Muscle layer of duodenum (tissue), 2 donors: ENCODE results near the gene PRDM2.

Source experiments
- H3K27ac ChIP-seq: one replicate; pipeline ENCODE4 v1.7.0; 2013; ENCODE audit warnings: mild to moderate bottlenecking, low read length
- H3K27me3 ChIP-seq: one replicate; pipeline ENCODE4 v1.7.0; 2013; ENCODE audit warnings: low read depth, mild to moderate bottlenecking, control low read depth, low read length
- H3K36me3 ChIP-seq, 2 donors: one replicate each; pipeline ENCODE4 v1.7.0; 2013; ENCODE audit warnings: low read length in 2 of 2, control low read depth in 1 of 2, mild to moderate bottlenecking in 1 of 2; ENCODE audit not compliant: insufficient read depth in 2 of 2, control insufficient read depth in 1 of 2
- H3K4me1 ChIP-seq, 2 donors: one replicate each; pipeline ENCODE4 v1.7.0; 2013; ENCODE audit warnings: low read length in 2 of 2, mild to moderate bottlenecking in 2 of 2, control low read depth in 1 of 2, moderate library complexity in 1 of 2; ENCODE audit not compliant: insufficient read depth in 2 of 2, control insufficient read depth in 1 of 2
- H3K4me3 ChIP-seq, 2 donors: one replicate each; pipeline ENCODE4 v1.7.0; 2013; ENCODE audit warnings: low read length in 2 of 2, low read depth in 1 of 2, mild to moderate bottlenecking in 1 of 2
- H3K9me3 ChIP-seq, 2 donors: one replicate each; pipeline ENCODE4 v1.7.0; 2013; ENCODE audit warnings: low read length in 2 of 2, control low read depth in 1 of 2, mild to moderate bottlenecking in 1 of 2; ENCODE audit not compliant: control insufficient read depth in 1 of 2
- donor health status: healthy.

Gene PRDM2

GRCh38 chr1:13760340-13760739 is 60.4 kb downstream of the PRDM2 start:
- Histone ChIP-seq H3K9me3 (no peaks in the 10 kb centered on the region), H3K27ac (no peak overlapping the region), H3K4me1 (peaks cover 3 to 35% of the 10 kb centered on the region in 2 donors)

DNA sequence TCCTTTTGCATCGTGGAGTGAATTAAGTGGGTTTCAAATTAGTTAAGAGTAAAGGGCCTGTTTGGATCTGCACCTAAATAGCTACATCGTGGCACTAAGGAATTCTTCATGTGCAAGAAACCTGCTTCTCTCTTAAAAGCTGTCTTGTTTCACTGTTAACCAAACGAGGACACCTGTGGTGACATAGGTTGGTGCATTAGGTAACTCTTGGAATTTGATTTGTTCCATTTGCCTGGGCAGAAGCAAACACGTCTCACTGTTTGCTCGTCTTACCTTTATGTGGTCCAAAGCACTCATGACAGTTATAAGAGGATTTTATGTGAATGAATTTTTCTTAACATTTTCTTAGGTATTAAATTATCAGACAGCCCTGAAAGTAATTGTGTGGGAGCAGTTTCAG is 60.9 kb downstream of the PRDM2 start:
- Histone ChIP-seq H3K4me1 (peaks cover 3 to 35% of the 10 kb centered on the region in 2 donors), H3K4me3 (no peak overlapping the region), H3K36me3 (no peaks in the 10 kb centered on the region), H3K27me3 (no peaks in the 10 kb centered on the region), H3K9me3 (no peaks in the 10 kb centered on the region), H3K27ac (no peak overlapping the region)

More at GRCh38 chr1:13760340-13760739, 60.4 kb downstream of the PRDM2 start:
- Histone ChIP-seq H3K4me3 (no peak overlapping the region), H3K36me3 (no peaks in the 10 kb centered on the region), H3K27me3 (no peaks in the 10 kb centered on the region)

GRCh38 chr1:13761883-13762282 is 61.9 kb downstream of the PRDM2 start:
- Histone ChIP-seq H3K36me3 (no peaks in the 10 kb centered on the region), H3K4me3 (no peak overlapping the region), H3K27ac (no peak overlapping the region), H3K27me3 (no peaks in the 10 kb centered on the region), H3K4me1 (peaks cover 3 to 26% of the 10 kb centered on the region in 2 donors), H3K9me3 (no peaks in the 10 kb centered on the region)

DNA sequence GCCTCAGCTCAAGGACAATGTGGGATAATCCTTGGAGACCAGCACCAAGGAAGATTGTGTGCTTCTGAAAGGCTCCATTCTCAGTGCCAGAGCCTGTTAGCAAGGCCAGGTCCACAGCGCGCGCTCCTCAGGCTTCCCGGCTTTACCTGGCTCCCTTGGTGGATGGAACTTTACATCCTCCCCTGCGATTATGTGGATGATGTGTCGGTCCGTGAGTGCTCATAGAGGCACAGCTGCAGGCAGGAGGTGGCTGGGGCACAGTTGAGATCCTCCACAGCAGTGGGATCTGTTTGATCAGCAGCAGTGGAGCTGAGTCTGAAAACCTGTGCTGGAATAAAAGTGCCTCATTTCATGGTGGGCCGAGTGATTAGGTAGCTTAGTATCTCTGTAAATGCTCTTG is 62.7 kb downstream of the PRDM2 start:
- Histone ChIP-seq H3K27ac (no peak overlapping the region), H3K9me3 (no peaks in the 10 kb centered on the region), H3K4me1 (peaks cover 3 to 19% of the 10 kb centered on the region in 2 donors), H3K36me3 (no peaks in the 10 kb centered on the region), H3K27me3 (no peaks in the 10 kb centered on the region), H3K4me3 (no peak overlapping the region)

DNA sequence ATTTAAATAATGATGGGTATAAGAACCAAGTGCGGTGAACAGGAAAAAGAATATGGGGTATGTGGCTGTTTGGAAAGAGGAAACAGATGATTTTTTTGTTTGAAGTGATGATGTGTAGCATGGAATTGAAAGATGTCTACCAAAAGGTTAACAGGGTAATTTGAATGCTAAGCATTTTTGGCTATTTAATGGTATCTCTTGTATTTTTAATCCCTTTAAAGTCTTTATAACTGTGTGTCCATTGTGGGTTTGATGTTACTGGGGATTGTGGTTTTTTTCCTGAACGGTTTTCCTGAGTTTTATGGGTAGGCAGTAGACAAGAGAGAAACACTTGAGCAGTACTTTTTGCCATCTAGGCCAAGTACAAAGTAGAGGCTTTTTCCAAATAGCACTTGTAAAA is 63.2 kb downstream of the PRDM2 start:
- no peak overlapping the region for H3K4me3 ChIP-seq
- H3K27ac ChIP-seq, result no peak overlapping the region
- H3K4me1 ChIP-seq, result peaks cover 3 to 18% of the 10 kb centered on the region in 2 donors
- H3K27me3 ChIP-seq, result no peaks in the 10 kb centered on the region
- no peaks in the 10 kb centered on the region for H3K36me3 ChIP-seq
- no peaks in the 10 kb centered on the region for H3K9me3 ChIP-seq

DNA sequence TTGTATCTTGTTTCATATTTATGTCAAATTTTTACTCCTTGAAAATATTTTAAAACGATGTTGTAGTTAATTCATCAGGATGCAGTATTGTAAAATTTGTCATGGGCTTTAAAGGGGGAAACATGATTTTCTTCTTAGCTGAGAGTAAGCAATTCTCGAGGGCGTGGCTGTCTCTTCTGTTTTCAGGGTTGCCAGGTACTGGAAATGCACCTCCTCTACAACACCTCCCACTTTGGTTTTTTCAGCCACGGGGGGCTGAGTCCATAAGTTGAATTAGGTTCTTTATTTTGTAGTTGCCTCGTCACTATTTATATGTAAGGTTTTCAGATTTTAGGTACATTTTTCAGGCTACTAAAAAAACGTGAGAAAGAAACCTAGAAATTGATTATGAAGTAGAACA is 64.0 kb downstream of the PRDM2 start:
- Histone ChIP-seq H3K4me1 (peaks cover 3 to 18% of the 10 kb centered on the region in 2 donors), H3K27ac (no peak overlapping the region), H3K9me3 (no peaks in the 10 kb centered on the region)

GRCh38 chr1:13764588-13765332 is 64.8 kb downstream of the PRDM2 start:
- H3K9me3 ChIP-seq, result no peaks in the 10 kb centered on the region
- H3K27ac ChIP-seq, result no peak overlapping the region
- H3K27me3 ChIP-seq, result no peaks in the 10 kb centered on the region
- H3K4me3 ChIP-seq, result no peak overlapping the region
- H3K36me3 ChIP-seq, result no peaks in the 10 kb centered on the region
- peaks cover 3 to 18% of the 10 kb centered on the region in 2 donors for H3K4me1 ChIP-seq

More for the DNA sequence above, 64.0 kb downstream of the PRDM2 start:
- no peaks in the 10 kb centered on the region for H3K27me3 ChIP-seq
- no peak overlapping the region for H3K4me3 ChIP-seq
- H3K36me3 ChIP-seq, result no peaks in the 10 kb centered on the region

DNA sequence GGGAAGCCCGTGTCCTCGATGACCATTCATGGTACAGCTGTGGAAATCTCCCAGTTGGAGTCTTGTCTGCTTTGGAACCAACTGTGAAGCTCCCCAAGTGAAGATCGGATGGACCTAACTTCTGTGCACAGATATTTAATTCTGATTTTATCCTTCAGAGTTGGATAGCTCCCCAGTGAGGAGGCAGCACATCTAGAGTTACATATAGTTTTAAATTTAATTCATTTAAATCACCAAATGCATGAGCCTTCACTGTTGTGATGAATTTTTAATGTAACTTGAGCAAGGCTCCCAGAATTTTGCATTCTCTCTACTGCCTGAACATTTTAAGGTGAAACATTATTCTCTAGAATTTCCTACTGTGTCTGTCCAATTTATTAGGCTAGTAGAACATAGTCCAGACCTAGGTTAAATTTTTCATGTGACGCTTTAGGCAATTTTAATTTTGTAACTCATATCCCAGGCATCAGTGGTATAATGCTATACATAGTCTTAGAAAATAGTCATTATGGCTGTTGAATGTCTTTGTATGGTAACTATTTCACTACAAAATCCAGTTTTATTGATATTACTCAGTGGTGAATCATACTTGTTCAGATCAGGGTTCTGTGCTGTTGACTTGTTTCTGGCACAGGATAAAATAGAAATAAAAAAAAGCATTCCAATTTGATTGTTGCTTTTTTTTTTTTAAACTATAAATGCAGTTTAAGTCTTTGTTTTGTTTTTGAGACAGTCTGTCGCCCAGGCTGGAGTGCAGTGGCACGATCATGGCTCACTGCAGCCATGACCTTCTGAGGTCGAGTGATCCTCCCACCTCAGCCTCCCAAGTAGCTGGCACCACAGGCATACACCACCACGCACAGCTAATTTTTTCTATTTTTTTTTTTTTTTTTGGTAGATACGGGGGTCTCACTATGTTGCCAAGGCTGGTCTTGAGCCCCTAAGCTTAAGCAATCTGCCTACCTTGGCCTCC is 66.9 kb downstream of the PRDM2 start:
- no peaks in the 10 kb centered on the region for H3K9me3 ChIP-seq
- no peaks in the 10 kb centered on the region for H3K27me3 ChIP-seq
- no peak overlapping the region for H3K4me3 ChIP-seq
- H3K36me3 ChIP-seq, result no peaks in the 10 kb centered on the region
- H3K4me1 ChIP-seq, result peaks cover 3 to 18% of the 10 kb centered on the region in 2 donors
- H3K27ac ChIP-seq, result no peak overlapping the region

DNA sequence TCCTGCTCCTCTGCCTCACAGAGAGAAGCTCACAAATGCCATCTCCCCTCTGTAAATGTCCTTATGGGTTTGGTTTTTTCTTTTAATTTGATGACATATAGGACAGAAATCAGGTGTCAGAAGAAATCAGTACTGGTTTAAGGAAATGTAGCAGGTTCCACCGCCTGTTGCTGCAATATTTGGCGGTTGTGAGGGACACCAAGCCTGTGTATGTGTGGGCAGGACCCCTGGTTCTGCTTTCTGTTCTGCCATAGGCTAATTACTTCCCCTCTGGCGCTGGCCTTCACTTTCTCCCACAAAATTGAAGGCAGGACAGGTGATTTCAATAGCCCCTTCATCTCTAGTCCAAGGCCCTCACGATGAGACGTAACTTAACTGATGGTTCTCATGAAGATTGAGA is 69.2 kb downstream of the PRDM2 start:
- no peaks in the 10 kb centered on the region for H3K27me3 ChIP-seq
- no peak overlapping the region for H3K27ac ChIP-seq
- no peak overlapping the region for H3K4me3 ChIP-seq
- H3K4me1 ChIP-seq, result peaks cover 3 to 17% of the 10 kb centered on the region in 2 donors
- no peaks in the 10 kb centered on the region for H3K9me3 ChIP-seq
- H3K36me3 ChIP-seq, result peaks cover 3 to 5% of the 10 kb centered on the region in 2 donors

GRCh38 chr1:13769830-13770229 is 69.8 kb downstream of the PRDM2 start:
- peaks cover 0 to 11% of the 10 kb centered on the region in 2 donors for H3K4me1 ChIP-seq
- H3K4me3 ChIP-seq, result no peak overlapping the region
- H3K36me3 ChIP-seq, result peaks cover 5 to 6% of the 10 kb centered on the region in 2 donors
- H3K27ac ChIP-seq, result no peak overlapping the region
- H3K9me3 ChIP-seq, result no peaks in the 10 kb centered on the region
- no peaks in the 10 kb centered on the region for H3K27me3 ChIP-seq

DNA sequence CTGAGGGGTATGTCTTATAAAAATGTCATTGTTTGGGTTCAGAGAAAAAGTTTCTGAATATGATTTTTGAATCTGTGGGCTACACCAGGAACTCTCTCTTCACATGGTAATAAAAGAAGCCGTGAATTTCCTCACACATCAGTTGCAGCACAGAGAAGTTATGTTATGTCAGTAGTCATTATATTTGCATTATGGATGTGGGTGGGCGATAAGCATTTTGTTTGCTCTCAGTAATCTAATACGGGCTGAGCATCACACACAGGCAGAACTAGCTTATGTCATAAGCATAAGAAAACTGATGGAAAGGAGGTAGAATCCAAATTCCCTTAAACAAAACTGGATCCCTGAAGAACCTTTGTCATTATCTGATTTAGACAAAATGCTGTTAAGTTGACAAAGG is 70.8 kb downstream of the PRDM2 start:
- no peaks in the 10 kb centered on the region for H3K27me3 ChIP-seq
- H3K36me3 ChIP-seq, result peaks cover 10 to 12% of the 10 kb centered on the region in 2 donors
- no peak overlapping the region for H3K4me3 ChIP-seq
- H3K4me1 ChIP-seq, result peaks cover 0 to 6% of the 10 kb centered on the region in 2 donors
- no peaks in the 10 kb centered on the region for H3K9me3 ChIP-seq
- H3K27ac ChIP-seq, result no peak overlapping the region
